Esophagus squamous epithelium (tissue), 5 donors: ENCODE results near the gene BLVRA. TPM values are rescaled to one million over a fixed set of nuclear protein-coding genes. Genes with fewer than 3 reads are reported as not detected.

ENCODE experiments used
- DNase-seq: peaks from one replicate; lab custom pipeline; 2025; lab: John Stamatoyannopoulos, UW
- H3K27ac ChIP-seq, 4 donors: fragments of 200-600 bp; sonication (generic); one replicate each; pipeline ENCODE4 v1.5.1; 2016 to 2019; ENCODE audit warnings: mild to moderate bottlenecking in 1 of 4
- H3K27me3 ChIP-seq, 4 donors: fragments of 200-600 bp; sonication (generic); 1 replicate in 3 of 4; 2 replicates in 1 of 4; pipeline versions ENCODE4 v1.5.1 to v1.6.0; 2017 to 2021; ENCODE audit warnings: antibody characterized with exemption in 1 of 4
- H3K36me3 ChIP-seq, 3 donors: fragments of 200-600 bp; sonication (generic); one replicate each; pipeline ENCODE4 v1.5.1; 2016 to 2019
- H3K4me1 ChIP-seq, 3 donors: fragments of 200-600 bp; sonication (generic); one replicate each; pipeline ENCODE4 v1.5.1; 2017 to 2019
- H3K4me3 ChIP-seq, 4 donors: fragments of 200-600 bp; sonication (generic); 1 replicate in 3 of 4; 2 replicates in 1 of 4; pipeline ENCODE4 v1.5.1; 2016 to 2019; ENCODE audit warnings: mild to moderate bottlenecking in 2 of 4, moderate library complexity in 1 of 4
- H3K9me3 ChIP-seq, 3 donors: fragments of 200-600 bp; sonication (generic); one replicate each; pipeline ENCODE4 v1.5.1; 2016 to 2019
- CTCF ChIP-seq, 6 experiments: fragments of 450-650 bp in 4 of 6; fragments of 200-600 bp in 2 of 6; sonication (generic) in 2 of 6; IDR thresholded peaks; one replicate each; pipeline ENCODE4 v1.5.1; 2016 to 2019; ENCODE audit warnings: antibody characterized with exemption in 6 of 6, mild to moderate bottlenecking in 4 of 6, moderate library complexity in 4 of 6
- POLR2A ChIP-seq, 4 donors: fragments of 450-650 bp; IDR thresholded peaks; one replicate each; pipeline ENCODE4 v1.6.1; 2017; ENCODE audit warnings: antibody characterized with exemption in 4 of 4, mild to moderate bottlenecking in 4 of 4, moderate library complexity in 3 of 4
- WGBS, 2 donors: methylation state at CpG; one replicate each; pipeline ENCODE4 v1.1.5; 2018; 5-methylcytosine and 5-hydroxymethylcytosine counted together
- intact Hi-C: fragments of 100-400 bp; cut with DNase I; formaldehyde crosslinking; loops from one replicate; pipeline ENCODE4 v1.15.0; 2022
- total RNA-seq, 4 donors: library from RNA; depleted of rRNA; stranded (reverse); fragments of >200 nt; gene quantifications; one replicate each; pipeline ENCODE4 v1.1.0, GENCODE V29; 2016
- donor health status: DM: yes; HTN: yes; CAD: no.

Gene BLVRA
- total RNA-seq, 4 donors from 2014 or later = 34.2 to 83.2 (median 60.4) TPM

GRCh38 chr7:43761382-43761781 lies 2.9 kb downstream of the BLVRA start:
- no peaks in the 10 kb centered on the region for H3K27me3 ChIP-seq
- H3K4me3 ChIP-seq = no peak overlapping the region
- TF ChIP-seq CTCF (IDR thresholded peaks at IDR 0.05) (no peak), POLR2A (IDR thresholded peaks at IDR 0.05) (no peak)
- H3K27ac ChIP-seq = peak overlapping the region in 3 of 4 donors; percentile 35 to 94 (median 85)
- intact Hi-C loops = no loop called here
- 93 to 100% methylated on average over 1 of the region's 1 CpG for WGBS, 2 donors
- no peak for DNase-seq
- no peaks in the 10 kb centered on the region for H3K9me3 ChIP-seq
- H3K36me3 ChIP-seq = no peaks in the 10 kb centered on the region
- peaks cover 35 to 84% (median 36%) of the 10 kb centered on the region in 3 donors for H3K4me1 ChIP-seq

- TF ChIP-seq POLR2A (IDR thresholded peaks at IDR 0.05) (no peak), CTCF (IDR thresholded peaks at IDR 0.05) (no peak)
- peak overlapping the region; percentile 35 to 94 (median 60) for H3K27ac ChIP-seq
- WGBS, 2 donors = 27 to 72% methylated on average over 3 to 4 of the region's 5 CpGs
- H3K27me3 ChIP-seq = no peaks in the 10 kb centered on the region
- H3K36me3 ChIP-seq = no peaks in the 10 kb centered on the region
- H3K4me1 ChIP-seq = peaks cover 35 to 91% (median 36%) of the 10 kb centered on the region in 3 donors
- no peak for DNase-seq
- intact Hi-C loops = no loop called here
- H3K4me3 ChIP-seq = no peak overlapping the region
- no peaks in the 10 kb centered on the region for H3K9me3 ChIP-seq
These were observed 3.6 kb downstream of the BLVRA start for GRCh38 chr7:43761938-43762692.

- Histone ChIP-seq H3K27me3 (no peaks in the 10 kb centered on the region), H3K4me1 (peaks cover 30 to 91% (median 36%) of the 10 kb centered on the region in 3 donors), H3K9me3 (no peaks in the 10 kb centered on the region), H3K36me3 (no peaks in the 10 kb centered on the region), H3K27ac (peak overlapping the region in 3 of 4 donors; percentile 1 to 94 (median 85)), H3K4me3 (no peak overlapping the region)
- intact Hi-C loops = no loop called here
- no peak for TF ChIP-seq CTCF (IDR thresholded peaks at IDR 0.05)
- TF ChIP-seq POLR2A (IDR thresholded peaks at IDR 0.05) = no peak
- DNase-seq = no peak
- 90 to 100% methylated on average over 2 of the region's 3 CpGs for WGBS, 2 donors
These were observed 4.7 kb downstream of the BLVRA start for GRCh38 chr7:43763183-43763582.

- no peak for DNase-seq
- TF ChIP-seq POLR2A (IDR thresholded peaks at IDR 0.05) (no peak), CTCF (IDR thresholded peaks at IDR 0.05) (no peak)
- Histone ChIP-seq H3K27ac (peak overlapping the region; percentile 56 to 94 (median 78)), H3K4me1 (peaks cover 34 to 97% (median 41%) of the 10 kb centered on the region in 3 donors), H3K36me3 (no peaks in the 10 kb centered on the region), H3K4me3 (peak overlapping the region in 2 of 4 donors; percentile 2 to 19), H3K9me3 (no peaks in the 10 kb centered on the region), H3K27me3 (no peaks in the 10 kb centered on the region)
- intact Hi-C loops = no loop called here
- WGBS, 2 donors = 30% methylated on average over 9 of the region's 9 CpGs
These were observed 5.7 kb downstream of the BLVRA start for GRCh38 chr7:43764039-43764761.
